GM12875 (cell line): ENCODE measurements around the gene VANGL1.

Source experiments
- H3K4me3 ChIP-seq: one replicate; pipeline ENCODE4 v1.5.1; 2011; ENCODE audit warnings: low read depth, low read length, control low read depth
- TF ChIP-seq, protein P1 (sequence below): IDR thresholded peaks from 2 replicates; pipeline ENCODE4 v1.5.1; 2011; ENCODE audit warnings: low read depth, mild to moderate bottlenecking, control low read depth, inconsistent platforms, low read length, moderate library complexity, borderline replicate concordance; ENCODE audit not compliant: insufficient read depth

The VANGL1 gene

GRCh38 chr1:115644109-115644508 lies 2.3 kb downstream of the VANGL1 start:
- TF ChIP-seq, protein P1, sequence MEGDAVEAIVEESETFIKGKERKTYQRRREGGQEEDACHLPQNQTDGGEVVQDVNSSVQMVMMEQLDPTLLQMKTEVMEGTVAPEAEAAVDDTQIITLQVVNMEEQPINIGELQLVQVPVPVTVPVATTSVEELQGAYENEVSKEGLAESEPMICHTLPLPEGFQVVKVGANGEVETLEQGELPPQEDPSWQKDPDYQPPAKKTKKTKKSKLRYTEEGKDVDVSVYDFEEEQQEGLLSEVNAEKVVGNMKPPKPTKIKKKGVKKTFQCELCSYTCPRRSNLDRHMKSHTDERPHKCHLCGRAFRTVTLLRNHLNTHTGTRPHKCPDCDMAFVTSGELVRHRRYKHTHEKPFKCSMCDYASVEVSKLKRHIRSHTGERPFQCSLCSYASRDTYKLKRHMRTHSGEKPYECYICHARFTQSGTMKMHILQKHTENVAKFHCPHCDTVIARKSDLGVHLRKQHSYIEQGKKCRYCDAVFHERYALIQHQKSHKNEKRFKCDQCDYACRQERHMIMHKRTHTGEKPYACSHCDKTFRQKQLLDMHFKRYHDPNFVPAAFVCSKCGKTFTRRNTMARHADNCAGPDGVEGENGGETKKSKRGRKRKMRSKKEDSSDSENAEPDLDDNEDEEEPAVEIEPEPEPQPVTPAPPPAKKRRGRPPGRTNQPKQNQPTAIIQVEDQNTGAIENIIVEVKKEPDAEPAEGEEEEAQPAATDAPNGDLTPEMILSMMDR, result no peak
- H3K4me3 ChIP-seq, result no peak overlapping the region

GRCh38 chr1:115647047-115647446 lies 5.3 kb downstream of the VANGL1 start:
- TF ChIP-seq, protein P1, result no peak
- H3K4me3 ChIP-seq, result no peak overlapping the region

- TF ChIP-seq, protein P1, result peak; percentile 4; the same call in 1 of the 2 replicates
- no peak overlapping the region for H3K4me3 ChIP-seq
Measured at GRCh38 chr1:115647507-115647906, 5.7 kb downstream of the VANGL1 start.

GRCh38 chr1:115647919-115648650 lies 6.3 kb downstream of the VANGL1 start:
- no peak overlapping the region for H3K4me3 ChIP-seq
- TF ChIP-seq, protein P1, result no peak

GRCh38 chr1:115648717-115649691 lies 7.2 kb downstream of the VANGL1 start:
- TF ChIP-seq, protein P1, result no peak
- H3K4me3 ChIP-seq, result peak overlapping the region; percentile 12

- TF ChIP-seq, protein P1, result no peak
- no peak overlapping the region for H3K4me3 ChIP-seq
Measured at GRCh38 chr1:115649964-115650363, 8.2 kb downstream of the VANGL1 start.
